Osteoblast (primary cell): ENCODE results near the gene SGK1. TPM values are rescaled to one million over a fixed set of nuclear protein-coding genes. Genes with fewer than 3 reads are reported as not detected.
A peak's percentile ranks its signal among the peaks of the same experiment; 100 is the strongest.

Source experiments
- DNase-seq: peaks from one replicate; pipeline ENCODE4 v3.0.0; 2011; ENCODE audit warnings: low spot score, mixed read lengths; ENCODE audit not compliant: insufficient read length; ENCODE audit errors: missing footprints
- H2AFZ ChIP-seq: 2 replicates; pipeline ENCODE4 v1.6.0; 2011; ENCODE audit warnings: mild to moderate bottlenecking, low read length
- H3K27ac ChIP-seq: 2 replicates; pipeline ENCODE4 v1.5.1; 2011; ENCODE audit warnings: mild to moderate bottlenecking, low read depth, low read length, moderate library complexity
- H3K27me3 ChIP-seq: 2 replicates; pipeline ENCODE4 v1.6.0; 2012; ENCODE audit warnings: mild to moderate bottlenecking, control low read depth, inconsistent platforms, low read length, moderate library complexity; ENCODE audit not compliant: insufficient read depth
- H3K36me3 ChIP-seq: 2 replicates; pipeline ENCODE4 v1.5.1; 2011; ENCODE audit warnings: mild to moderate bottlenecking, low read length, control low read depth, moderate library complexity; ENCODE audit not compliant: insufficient read depth
- H3K4me1 ChIP-seq: 2 replicates; pipeline ENCODE4 v1.5.1; 2011; ENCODE audit warnings: mild to moderate bottlenecking, low read length, control low read depth, moderate library complexity; ENCODE audit not compliant: insufficient read depth
- H3K4me2 ChIP-seq: 2 replicates; pipeline ENCODE4 v1.6.0; 2011; ENCODE audit warnings: mild to moderate bottlenecking, low read length; ENCODE audit not compliant: insufficient read depth
- H3K4me3 ChIP-seq: fragments of 200-600 bp; sonication (generic); 3 replicates; pipeline ENCODE4 v1.5.1; 2012; ENCODE audit warnings: mild to moderate bottlenecking, low read length, inconsistent platforms; ENCODE audit not compliant: insufficient read depth
- H3K79me2 ChIP-seq: 2 replicates; pipeline ENCODE4 v1.6.0; 2012; ENCODE audit warnings: mild to moderate bottlenecking, low read length, control low read depth, inconsistent platforms; ENCODE audit not compliant: insufficient read depth
- H3K9me3 ChIP-seq: 2 replicates; pipeline ENCODE4 v1.5.1; 2011; ENCODE audit warnings: low read depth, low read length, control low read depth
- H4K20me1 ChIP-seq: 2 replicates; pipeline ENCODE4 v1.6.0; 2012; ENCODE audit warnings: mild to moderate bottlenecking, low read length, control low read depth; ENCODE audit not compliant: insufficient read depth
- CTCF ChIP-seq: IDR thresholded peaks from 2 replicates; pipeline ENCODE4 v1.5.1; 2011; ENCODE audit warnings: mild to moderate bottlenecking, low read depth, low read length, moderate library complexity; ENCODE audit errors: extremely low read depth
- total RNA-seq: library from RNA; depleted of rRNA; stranded (reverse); fragments of >200 nt; gene quantifications from 2 replicates; pipeline ENCODE4 v1.2.3, GENCODE V29; 2012

Gene SGK1
- total RNA-seq, 1 donor = 91.6 TPM

GRCh38 chr6:134318236-134318973 is 493 bp upstream of the SGK1 start:
- Histone ChIP-seq H4K20me1 (no peaks in the 10 kb centered on the region), H3K36me3 (no peaks in the 10 kb centered on the region), H2AFZ (peak overlapping the region; percentile 89), H3K27me3 (no peaks in the 10 kb centered on the region), H3K27ac (no peak overlapping the region), H3K4me1 (peaks cover 4% of the 10 kb centered on the region), H3K79me2 (no peaks in the 10 kb centered on the region), H3K4me2 (peak overlapping the region; percentile 85), H3K4me3 (peak overlapping the region; percentile 80), H3K9me3 (no peaks in the 10 kb centered on the region)
- DNase-seq = no peak
- TF ChIP-seq CTCF = no peak

DNA sequence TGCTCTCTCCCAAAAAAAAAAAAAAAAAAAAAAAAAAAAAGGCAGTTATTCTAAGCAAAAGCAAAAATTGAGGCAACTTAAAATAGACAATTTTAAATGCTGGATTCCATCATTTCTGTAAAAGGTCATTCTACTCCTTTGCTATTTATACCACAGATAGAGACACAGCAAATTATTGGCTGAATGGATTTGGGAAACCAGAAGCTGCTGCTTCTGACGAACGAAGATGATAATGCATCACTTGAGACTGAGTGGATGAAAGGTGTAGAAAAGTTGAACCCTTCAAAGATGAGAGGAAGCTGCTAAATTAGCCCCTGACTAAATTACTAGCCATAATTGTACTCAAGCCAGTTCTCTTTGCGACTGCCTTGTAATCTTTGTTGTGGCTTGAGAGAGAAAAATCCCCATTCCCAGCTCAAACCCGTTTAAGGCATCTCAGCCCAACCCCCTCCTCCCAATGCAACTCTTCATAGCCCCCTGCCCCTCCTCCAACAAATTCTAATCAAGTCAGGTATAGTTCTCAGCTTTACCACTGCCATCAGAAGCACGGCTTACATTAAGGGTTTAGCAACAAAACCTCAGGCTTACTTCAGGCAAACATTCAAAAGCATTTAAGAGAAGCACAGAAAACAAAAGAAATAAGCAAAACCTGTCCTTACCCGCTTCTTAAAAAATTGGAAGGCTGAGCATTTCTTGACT is 1.0 kb downstream of the SGK1 start:
- Histone ChIP-seq H3K36me3 (no peaks in the 10 kb centered on the region), H2AFZ (peak overlapping the region; percentile 89), H3K4me3 (peak overlapping the region; percentile 80), H4K20me1 (no peaks in the 10 kb centered on the region), H3K9me3 (no peaks in the 10 kb centered on the region), H3K4me1 (peaks cover 4% of the 10 kb centered on the region), H3K79me2 (no peaks in the 10 kb centered on the region), H3K4me2 (peak overlapping the region; percentile 85), H3K27ac (no peak overlapping the region), H3K27me3 (no peaks in the 10 kb centered on the region)
- no peak for DNase-seq
- no peak for TF ChIP-seq CTCF

DNA sequence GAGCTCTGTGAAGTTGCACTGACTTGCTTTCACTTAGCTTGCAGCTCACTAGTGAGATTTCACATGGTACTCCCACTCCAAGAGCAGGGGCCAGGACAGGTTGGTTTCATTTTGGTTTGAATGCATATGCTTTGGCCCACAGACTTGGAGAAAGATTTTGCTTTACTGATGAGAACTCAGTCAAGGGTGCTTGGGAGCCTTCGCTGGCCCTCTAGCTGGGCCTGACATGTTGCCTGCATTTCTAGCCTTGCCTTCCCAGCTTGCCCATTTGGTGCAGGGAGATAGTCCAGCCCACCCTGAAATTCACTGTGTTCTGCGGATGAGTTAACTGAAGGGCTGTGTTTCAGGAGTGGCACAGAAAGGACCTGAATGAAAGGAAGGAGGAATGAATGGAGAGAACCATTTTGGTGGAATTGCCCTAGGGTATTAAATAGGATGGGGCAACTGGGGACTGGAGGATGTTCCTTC is 1.9 kb downstream of the SGK1 start:
- Histone ChIP-seq H3K27me3 (no peaks in the 10 kb centered on the region), H3K9me3 (no peaks in the 10 kb centered on the region), H3K27ac (no peak overlapping the region), H3K79me2 (no peaks in the 10 kb centered on the region), H3K4me3 (no peak overlapping the region), H3K36me3 (no peaks in the 10 kb centered on the region), H2AFZ (no peak overlapping the region), H3K4me2 (no peak overlapping the region), H4K20me1 (no peaks in the 10 kb centered on the region), H3K4me1 (peaks cover 4% of the 10 kb centered on the region)
- DNase-seq = no peak
- no peak for TF ChIP-seq CTCF

- no peaks in the 10 kb centered on the region for H3K27me3 ChIP-seq
- no peak overlapping the region for H3K4me2 ChIP-seq
- TF ChIP-seq CTCF = no peak
- no peak overlapping the region for H3K27ac ChIP-seq
- H3K9me3 ChIP-seq = no peaks in the 10 kb centered on the region
- no peak overlapping the region for H3K4me3 ChIP-seq
- peaks cover 4% of the 10 kb centered on the region for H3K4me1 ChIP-seq
- H2AFZ ChIP-seq = no peak overlapping the region
- DNase-seq = no peak
- H4K20me1 ChIP-seq = no peaks in the 10 kb centered on the region
- H3K79me2 ChIP-seq = no peaks in the 10 kb centered on the region
- no peaks in the 10 kb centered on the region for H3K36me3 ChIP-seq
These were observed 2.7 kb downstream of the SGK1 start for GRCh38 chr6:134315189-134315588.
